Upper lobe of right lung (tissue), 1 donor: ENCODE results near the gene CHAF1A. TPM values are rescaled to one million over a fixed set of nuclear protein-coding genes. Genes with fewer than 3 reads are reported as not detected.

Experiments used
- ATAC-seq: fragments of 200-7000 bp; cut with Tn5 transposase; one replicate; pipeline ENCODE4 v1.9.1; 2020; ENCODE audit warnings: mild to moderate bottlenecking, moderate library complexity
- DNase-seq: peaks from one replicate; pipeline ENCODE4 v3.0.0-alpha.2; 2020
- H3K27ac ChIP-seq: fragments of 200-600 bp; one replicate; pipeline ENCODE4 v1.8.0; 2022
- H3K27me3 ChIP-seq: fragments of 200-600 bp; one replicate; pipeline ENCODE4 v1.8.0; 2022; ENCODE audit warnings: mild to moderate bottlenecking
- H3K36me3 ChIP-seq: fragments of 200-600 bp; one replicate; pipeline ENCODE4 v1.8.0; 2022
- H3K4me1 ChIP-seq: fragments of 200-600 bp; one replicate; pipeline ENCODE4 v1.8.0; 2022
- H3K4me3 ChIP-seq: fragments of 200-600 bp; one replicate; pipeline ENCODE4 v1.8.0; 2022; ENCODE audit warnings: mild to moderate bottlenecking
- H3K9me3 ChIP-seq: fragments of 200-600 bp; one replicate; pipeline ENCODE4 v1.8.0; 2022
- CTCF ChIP-seq: fragments of 200-600 bp; IDR thresholded peaks from one replicate; pipeline ENCODE4 v1.8.0; 2022; ENCODE audit warnings: antibody characterized with exemption
- intact Hi-C: fragments of 100-400 bp; cut with DNase I; formaldehyde crosslinking; loops from one replicate; pipeline ENCODE4 v1.11.0; 2022
- total RNA-seq: library from RNA; stranded (reverse); fragmentation: NEBNext Ultra II Directional; extraction: Animal tissue kit (Norgen Biotek cat#: 25700); gene quantifications from one replicate; pipeline ENCODE4 v1.2.1, GENCODE V29; 2021
- donor health status: DM: no; HTN: yes; CAD: no; lungs with severe emphysema.

CHAF1A gene
- total RNA-seq, 1 donor from 2014 or later: 10.8 TPM

- no peaks in the 10 kb centered on the region for H3K27me3 ChIP-seq
- no peak for TF ChIP-seq CTCF
- no peak overlapping the region for H3K27ac ChIP-seq
- ATAC-seq: no peak
- H3K36me3 ChIP-seq: peaks cover 11% of the 10 kb centered on the region
- no peaks in the 10 kb centered on the region for H3K9me3 ChIP-seq
- no peaks in the 10 kb centered on the region for H3K4me1 ChIP-seq
- no peak overlapping the region for H3K4me3 ChIP-seq
- no peak for DNase-seq
- intact Hi-C loops: no loop called here
Measured at GRCh38 chr19:4428326-4428975, 26.0 kb downstream of the CHAF1A start.

- DNase-seq: no peak
- no peak overlapping the region for H3K27ac ChIP-seq
Measured at GRCh38 chr19:4429256-4429655, 26.8 kb downstream of the CHAF1A start.

DNA sequence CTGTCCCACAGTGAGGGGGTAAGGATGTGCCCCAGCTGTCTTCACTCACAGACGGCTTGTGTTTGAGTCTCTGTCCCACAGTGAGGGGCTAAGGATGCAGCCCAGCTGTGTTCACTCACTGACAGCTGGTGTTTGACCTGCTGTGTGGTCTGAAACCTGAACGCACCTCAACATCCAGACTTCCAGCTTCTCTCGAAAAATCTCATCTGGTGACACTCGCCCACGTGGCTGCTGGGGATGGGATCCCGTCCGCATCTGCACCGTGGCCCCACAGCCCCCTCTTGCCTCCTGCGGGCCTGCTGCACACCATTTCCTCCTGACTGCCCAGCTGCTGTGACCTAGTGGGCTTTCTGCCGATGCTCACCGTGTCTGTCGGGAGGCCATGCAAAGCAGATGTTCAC, 27.3 kb downstream of the CHAF1A start:
- H3K9me3 ChIP-seq: no peaks in the 10 kb centered on the region
- DNase-seq (no peak), ATAC-seq (peak; percentile 8)
- H3K4me3 ChIP-seq: no peak overlapping the region
- TF ChIP-seq CTCF: no peak
- H3K4me1 ChIP-seq: no peaks in the 10 kb centered on the region
- intact Hi-C loops: no loop called here
- H3K27me3 ChIP-seq: no peaks in the 10 kb centered on the region
- H3K36me3 ChIP-seq: peaks cover 7% of the 10 kb centered on the region
- no peak overlapping the region for H3K27ac ChIP-seq

More at GRCh38 chr19:4429256-4429655, 26.8 kb downstream of the CHAF1A start:
- Histone ChIP-seq H3K4me3 (no peak overlapping the region), H3K36me3 (peaks cover 7% of the 10 kb centered on the region), H3K27me3 (no peaks in the 10 kb centered on the region), H3K4me1 (no peaks in the 10 kb centered on the region), H3K9me3 (no peaks in the 10 kb centered on the region)
- TF ChIP-seq CTCF: no peak
- no peak for ATAC-seq
- intact Hi-C loops: no loop called here

- H3K4me1 ChIP-seq: no peaks in the 10 kb centered on the region
- DNase-seq (no peak), ATAC-seq (peak; percentile 71)
- no peak for TF ChIP-seq CTCF
- no peaks in the 10 kb centered on the region for H3K9me3 ChIP-seq
- intact Hi-C loops: no loop called here
- peaks cover 7% of the 10 kb centered on the region for H3K36me3 ChIP-seq
- H3K27me3 ChIP-seq: no peaks in the 10 kb centered on the region
- H3K27ac ChIP-seq: no peak overlapping the region
- H3K4me3 ChIP-seq: no peak overlapping the region
Measured at GRCh38 chr19:4430760-4431159, 28.3 kb downstream of the CHAF1A start.

DNA sequence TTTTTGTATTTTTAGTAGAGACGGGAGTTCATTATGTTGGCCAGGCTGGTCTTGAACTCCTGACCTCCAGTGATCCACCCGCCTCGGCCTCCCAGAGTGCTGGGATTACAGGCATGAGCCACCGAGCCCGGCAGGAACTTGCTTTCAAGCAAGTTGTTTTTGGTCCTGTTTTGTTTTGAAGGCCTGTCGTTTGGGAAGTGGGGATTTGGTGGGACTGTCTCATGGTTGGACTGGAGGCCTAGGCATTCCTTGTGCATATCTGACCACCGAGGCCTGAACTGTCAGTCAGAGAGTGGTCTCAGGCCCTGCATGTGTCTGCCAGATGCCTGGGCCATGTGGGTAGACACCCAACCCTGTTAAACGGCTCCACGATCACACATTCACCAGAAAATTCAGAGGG, 28.9 kb downstream of the CHAF1A start:
- Histone ChIP-seq H3K4me1 (no peaks in the 10 kb centered on the region), H3K4me3 (no peak overlapping the region), H3K36me3 (peaks cover 7% of the 10 kb centered on the region), H3K9me3 (no peaks in the 10 kb centered on the region), H3K27ac (peak overlapping the region; percentile 24), H3K27me3 (no peaks in the 10 kb centered on the region)
- no peak for TF ChIP-seq CTCF
- intact Hi-C loops: no loop called here
- DNase-seq (no peak), ATAC-seq (no peak)
